HG03135 (cell line): ENCODE measurements around the gene UEVLD.
A peak's percentile ranks its signal among the peaks of the same experiment; 100 is the strongest.

ENCODE experiments used
- ATAC-seq: cut with Tn5 transposase; IDR thresholded peaks from one replicate; pipeline ENCODE4 v1.9.1; 2021; ENCODE audit warnings: mild to moderate bottlenecking, moderate library complexity; ENCODE audit not compliant: unreplicated experiment

UEVLD gene

GRCh38 chr11:18590571-18590970, 2.0 kb upstream of the UEVLD start:
- no peak for ATAC-seq

DNA sequence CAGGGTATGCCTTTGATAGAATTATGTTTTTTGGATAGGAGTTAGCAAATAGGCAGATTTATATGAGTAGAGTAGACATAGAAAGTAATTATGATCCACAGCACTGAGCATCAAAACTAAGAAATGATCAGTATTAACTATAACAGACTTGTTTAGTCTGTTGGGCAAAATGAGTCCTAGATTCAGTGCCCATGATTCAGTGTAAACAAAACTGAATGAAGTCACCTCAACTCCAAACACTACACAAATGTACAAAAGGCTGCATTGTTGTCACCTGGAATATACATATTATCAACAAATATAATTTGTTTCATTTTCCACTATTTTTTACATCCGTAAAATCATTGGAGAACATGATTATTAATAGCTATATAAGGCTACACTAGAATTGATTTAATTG, 6.7 kb downstream of the UEVLD start:
- ATAC-seq = no peak

DNA sequence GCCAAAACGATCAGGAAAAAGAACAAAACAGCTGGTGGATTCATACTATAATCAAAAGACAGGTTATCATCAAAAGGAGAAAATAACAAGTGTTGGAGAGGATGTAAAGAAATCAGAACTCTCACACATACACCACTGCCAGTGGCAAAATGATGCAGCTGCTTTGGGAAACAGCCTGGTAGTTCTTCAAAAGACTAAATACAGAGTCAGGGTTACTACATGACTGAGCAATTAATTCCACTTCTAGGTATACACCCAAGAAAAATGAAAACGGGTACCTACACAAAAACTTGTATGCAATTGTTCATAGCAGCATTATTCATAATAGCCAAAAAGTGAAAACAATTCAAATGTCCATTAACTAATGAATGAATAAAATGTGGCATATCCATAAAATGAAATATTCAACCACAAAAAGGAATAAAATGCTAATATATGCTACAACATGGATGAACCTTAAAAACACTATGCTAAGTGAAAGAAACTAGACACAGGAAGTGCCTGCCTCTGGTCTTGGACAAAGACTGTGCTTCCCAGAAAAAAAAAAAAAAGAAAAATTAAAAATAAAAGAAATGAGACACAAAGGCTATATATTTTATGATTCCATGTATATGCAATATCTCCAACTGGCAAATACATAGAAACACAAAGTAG, 8.3 kb downstream of the UEVLD start:
- ATAC-seq = no peak

- no peak for ATAC-seq
Observed at GRCh38 chr11:18578975-18579598, 9.4 kb downstream of the UEVLD start.

DNA sequence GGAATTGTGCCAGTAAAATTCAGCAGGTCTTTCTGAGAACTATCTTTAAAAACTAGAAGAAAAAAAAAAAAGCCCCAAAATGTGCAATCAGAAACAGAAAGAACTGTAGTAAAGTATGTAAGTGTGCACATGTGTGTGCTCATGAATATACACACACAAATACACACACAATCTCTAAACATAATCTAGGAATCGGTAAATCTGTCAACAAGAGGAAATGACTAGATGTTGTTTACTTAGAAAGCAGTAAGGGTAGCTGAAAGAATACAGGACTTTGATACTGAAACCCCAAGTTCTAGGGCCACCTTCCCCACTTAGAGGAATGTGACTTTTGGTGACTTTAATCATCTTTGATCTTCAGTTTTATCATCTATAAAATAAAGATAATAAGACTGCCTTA, 13.2 kb downstream of the UEVLD start:
- no peak for ATAC-seq

- no peak for ATAC-seq
Observed at GRCh38 chr11:18567081-18567480, 21.5 kb downstream of the UEVLD start.

GRCh38 chr11:18566406-18566805, 22.1 kb downstream of the UEVLD start:
- no peak for ATAC-seq

DNA sequence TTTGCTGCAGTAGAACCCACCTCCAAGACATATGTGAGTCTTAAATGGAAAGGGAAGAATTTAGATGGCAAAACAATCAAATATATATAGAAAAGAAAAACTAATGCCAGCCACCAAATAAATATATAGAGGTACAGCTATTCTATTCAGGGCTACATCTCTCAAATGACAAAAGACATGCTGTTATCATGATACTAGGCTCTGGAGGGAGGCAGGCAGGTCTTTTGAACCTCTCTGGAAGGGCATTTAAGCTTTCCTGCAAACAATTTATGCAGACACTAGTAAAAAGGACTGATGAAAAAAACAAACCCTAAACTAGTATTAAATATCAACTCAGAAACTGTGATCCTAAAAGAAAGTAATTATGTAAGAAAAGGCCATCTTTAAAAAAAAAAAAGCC, 24.4 kb downstream of the UEVLD start:
- ATAC-seq = no peak

GRCh38 chr11:18563090-18563730, 25.3 kb downstream of the UEVLD start:
- ATAC-seq = no peak

- no peak for ATAC-seq
Observed at GRCh38 chr11:18548001-18548400, 40.5 kb downstream of the UEVLD start.

- ATAC-seq = no peak
Observed at GRCh38 chr11:18540207-18541009, 48.1 kb downstream of the UEVLD start.

GRCh38 chr11:18536209-18536608, 52.3 kb downstream of the UEVLD start:
- no peak for ATAC-seq

- no peak for ATAC-seq
Observed at GRCh38 chr11:18534245-18534644, 54.3 kb downstream of the UEVLD start.

DNA sequence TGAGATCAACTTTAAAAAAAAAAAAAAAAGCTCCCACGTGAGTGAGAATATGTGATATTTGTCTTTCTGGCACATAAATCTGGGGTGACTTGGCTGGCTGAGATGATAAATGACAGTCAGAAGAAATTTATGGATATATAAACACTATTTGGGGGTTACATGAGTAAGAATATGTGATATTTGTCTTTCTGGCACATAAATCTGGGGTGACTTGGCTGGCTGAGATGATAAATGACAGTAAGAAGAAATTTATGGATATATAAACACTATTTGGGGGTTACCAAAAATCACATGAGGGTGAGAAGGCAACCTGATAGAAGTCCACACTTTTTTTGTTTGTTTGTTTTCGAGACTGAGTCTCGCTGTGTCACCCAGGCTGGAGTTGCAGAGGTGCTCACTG, 55.2 kb downstream of the UEVLD start:
- no peak for ATAC-seq

GRCh38 chr11:18527512-18527911, 61.0 kb downstream of the UEVLD start:
- no peak for ATAC-seq

DNA sequence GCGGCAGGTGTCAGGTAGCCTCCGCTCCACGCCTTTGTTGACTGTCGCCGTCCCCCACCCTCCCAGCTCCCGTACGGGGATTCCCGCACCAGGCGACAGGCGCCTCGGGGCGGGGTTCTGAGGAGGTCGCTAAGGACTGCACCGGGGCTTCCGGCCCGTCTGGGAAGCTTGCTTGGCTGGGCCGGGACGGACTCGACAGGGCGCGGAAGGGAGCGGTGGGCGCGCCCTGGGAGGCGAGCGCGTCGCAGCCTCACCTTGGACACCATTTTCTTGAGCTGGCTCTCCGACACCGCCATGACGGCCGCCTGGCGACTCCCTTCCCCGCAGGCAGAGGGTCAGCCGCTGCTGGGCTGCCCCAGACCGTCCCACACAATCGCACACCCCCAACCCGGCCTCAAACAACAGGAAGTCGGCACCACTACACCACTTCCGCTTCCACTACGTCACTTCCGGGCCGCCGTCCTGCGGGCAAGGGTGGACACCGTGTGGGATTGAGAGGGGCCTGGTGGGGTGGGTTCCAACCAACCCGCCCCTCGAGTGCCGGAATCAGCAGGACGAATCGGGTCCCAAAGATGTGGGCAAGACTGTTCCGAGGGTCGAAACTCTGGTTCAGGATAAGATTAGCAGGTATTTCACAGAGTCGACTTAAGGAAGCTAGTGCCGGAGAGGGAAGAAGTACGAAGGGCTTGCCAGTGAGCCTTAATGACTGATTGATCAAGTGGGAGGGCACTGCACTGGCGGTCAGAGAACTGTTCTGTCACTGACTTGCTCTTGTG, 61.8 kb downstream of the UEVLD start, which contains the start of gene TSG101:
Gene TSG101 (minus strand): TSS at position 422 of the 776 bp plus-strand sequence. CDS start 126 bp downstream, at position 296.
- peak; percentile 95 for ATAC-seq

GRCh38 chr11:18526130-18526520, 62.4 kb downstream of the UEVLD start:
- ATAC-seq = no peak

GRCh38 chr11:18524248-18524647, 64.3 kb downstream of the UEVLD start:
- no peak for ATAC-seq

- no peak for ATAC-seq
Observed at GRCh38 chr11:18523084-18523483, 65.5 kb downstream of the UEVLD start.

DNA sequence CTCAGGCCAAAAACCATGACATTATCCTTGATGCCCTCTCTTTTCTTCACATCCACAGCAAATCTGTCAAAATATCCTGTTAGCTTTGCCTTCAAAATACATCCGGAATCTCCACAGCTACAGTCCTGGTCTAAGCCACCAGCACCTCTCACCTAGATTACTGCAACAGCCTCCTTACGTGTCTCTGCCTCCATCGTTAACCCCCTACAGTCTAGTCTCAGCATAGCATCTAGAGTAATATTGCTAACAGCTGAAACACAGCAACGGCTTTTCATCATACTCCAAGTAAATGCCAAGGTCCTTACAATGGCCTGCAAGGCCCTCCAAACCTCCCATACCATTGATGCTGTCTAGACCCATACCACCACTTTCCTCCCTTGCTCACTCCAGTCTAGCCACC, 66.1 kb downstream of the UEVLD start:
- ATAC-seq = no peak

DNA sequence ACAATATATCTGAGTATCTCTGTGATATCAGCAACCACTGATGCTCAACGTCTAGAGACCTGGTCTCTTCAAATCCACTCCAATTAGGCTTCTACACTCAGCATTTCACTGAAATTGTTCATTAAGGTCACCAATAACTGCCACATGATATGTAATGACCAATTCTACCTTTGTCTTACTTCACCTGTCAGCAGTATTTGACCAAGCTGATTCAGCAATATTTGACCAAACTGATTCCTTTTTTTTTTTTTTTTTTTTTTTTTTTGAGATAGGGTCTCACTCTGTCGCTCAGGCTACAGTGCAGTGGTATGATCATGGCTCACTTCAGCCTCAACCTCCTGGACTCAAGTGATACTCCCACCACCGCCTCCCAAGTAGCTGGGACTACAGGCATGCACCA, 67.4 kb downstream of the UEVLD start:
- ATAC-seq = no peak
